Tibial nerve (tissue), 3 donors: ENCODE results near the gene WAPL.

Experiments
- POLR2A ChIP-seq, 2 donors: fragments of 450-650 bp; IDR thresholded peaks; one replicate each; pipeline ENCODE4 v1.6.1; 2017; ENCODE audit warnings: antibody characterized with exemption in 2 of 2, mild to moderate bottlenecking in 2 of 2, moderate library complexity in 2 of 2
- TF ChIP-seq, protein P1 (sequence below), 5 experiments: fragments of 200-600 bp in 3 of 5; fragments of 450-650 bp in 2 of 5; sonication (generic) in 3 of 5; IDR thresholded peaks; one replicate each; pipeline ENCODE4 v1.5.1; 2016 to 2019; ENCODE audit warnings: antibody characterized with exemption in 5 of 5, mild to moderate bottlenecking in 3 of 5, moderate library complexity in 2 of 5

DNA sequence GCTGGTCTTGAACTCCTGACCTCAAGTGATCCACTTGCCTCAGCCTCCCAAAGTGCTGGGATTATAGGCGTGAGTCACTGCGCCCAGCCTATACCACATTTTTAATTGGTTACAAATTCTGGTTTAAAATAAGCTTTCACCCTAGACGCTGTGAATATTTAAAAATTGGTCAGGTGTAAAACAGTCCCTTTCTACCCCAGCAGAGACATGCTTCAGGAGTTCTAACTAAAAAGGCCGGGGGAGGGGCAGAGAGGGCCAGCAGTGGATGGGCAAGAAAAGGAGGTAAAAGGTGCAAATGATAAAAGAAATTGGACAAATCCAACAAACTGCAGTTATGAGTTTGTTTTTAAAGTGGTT, 70.0 kb downstream of the WAPL start:
- no peak for TF ChIP-seq POLR2A (IDR thresholded peaks at IDR 0.05)
- TF ChIP-seq, protein P1, sequence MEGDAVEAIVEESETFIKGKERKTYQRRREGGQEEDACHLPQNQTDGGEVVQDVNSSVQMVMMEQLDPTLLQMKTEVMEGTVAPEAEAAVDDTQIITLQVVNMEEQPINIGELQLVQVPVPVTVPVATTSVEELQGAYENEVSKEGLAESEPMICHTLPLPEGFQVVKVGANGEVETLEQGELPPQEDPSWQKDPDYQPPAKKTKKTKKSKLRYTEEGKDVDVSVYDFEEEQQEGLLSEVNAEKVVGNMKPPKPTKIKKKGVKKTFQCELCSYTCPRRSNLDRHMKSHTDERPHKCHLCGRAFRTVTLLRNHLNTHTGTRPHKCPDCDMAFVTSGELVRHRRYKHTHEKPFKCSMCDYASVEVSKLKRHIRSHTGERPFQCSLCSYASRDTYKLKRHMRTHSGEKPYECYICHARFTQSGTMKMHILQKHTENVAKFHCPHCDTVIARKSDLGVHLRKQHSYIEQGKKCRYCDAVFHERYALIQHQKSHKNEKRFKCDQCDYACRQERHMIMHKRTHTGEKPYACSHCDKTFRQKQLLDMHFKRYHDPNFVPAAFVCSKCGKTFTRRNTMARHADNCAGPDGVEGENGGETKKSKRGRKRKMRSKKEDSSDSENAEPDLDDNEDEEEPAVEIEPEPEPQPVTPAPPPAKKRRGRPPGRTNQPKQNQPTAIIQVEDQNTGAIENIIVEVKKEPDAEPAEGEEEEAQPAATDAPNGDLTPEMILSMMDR (IDR thresholded peaks at IDR 0.05), result no peak
